HL-60 (cell line): ENCODE results near the gene SLC2A9.

Source experiments
- CTCF ChIP-seq: IDR thresholded peaks from one replicate; pipeline ENCODE4 v1.5.1; 2011; ENCODE audit warnings: low read length, control low read depth, inconsistent platforms; ENCODE audit not compliant: insufficient read depth
- POLR2AphosphoS5 ChIP-seq: IDR thresholded peaks from 2 replicates; pipeline ENCODE4 v1.6.1; 2012; ENCODE audit warnings: low read depth

DNA sequence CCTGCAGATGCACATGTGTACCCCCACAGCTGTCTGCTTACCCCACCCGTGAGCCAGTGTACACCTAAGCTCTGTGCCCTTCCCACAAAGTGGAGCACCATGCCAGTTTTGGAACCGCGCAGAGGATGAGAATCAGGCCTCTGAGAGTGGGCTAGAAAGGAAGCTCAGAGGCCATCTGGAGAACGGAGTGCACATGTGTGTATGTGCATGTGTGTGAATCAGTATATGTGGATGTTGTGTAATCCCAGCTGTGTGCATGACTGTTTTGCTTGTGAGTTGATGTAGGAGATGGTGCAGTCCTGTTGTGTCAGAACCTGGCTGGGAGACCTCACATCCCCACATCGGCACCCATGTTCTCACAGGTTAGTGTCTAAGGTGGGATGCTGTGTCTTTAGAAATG is 146.9 kb downstream of the SLC2A9 start:
- no peak for TF ChIP-seq CTCF
- TF ChIP-seq POLR2AphosphoS5, result no peak
